Activated CD8-positive, alpha-beta memory T cell treated with anti-CD3 and anti-CD28 coated beads for 1 hour (primary cell): ENCODE data around the gene CSGALNACT2.
"Not testable (repeated sequence)": the region's sequence is repeated elsewhere in the genome, so short reads cannot be mapped to it uniquely, and the experiment has no call there.

Experiments
- DNase-seq, 2 donors: peaks; one replicate each; pipeline ENCODE4 v3.0.0-alpha.2; 2020; ENCODE audit warnings: low read depth in 1 of 2; ENCODE audit errors: extremely low read depth in 1 of 2

CSGALNACT2 gene

GRCh38 chr10:43211431-43212042 is 73.3 kb downstream of the CSGALNACT2 start:
- DNase-seq: no peak

DNA sequence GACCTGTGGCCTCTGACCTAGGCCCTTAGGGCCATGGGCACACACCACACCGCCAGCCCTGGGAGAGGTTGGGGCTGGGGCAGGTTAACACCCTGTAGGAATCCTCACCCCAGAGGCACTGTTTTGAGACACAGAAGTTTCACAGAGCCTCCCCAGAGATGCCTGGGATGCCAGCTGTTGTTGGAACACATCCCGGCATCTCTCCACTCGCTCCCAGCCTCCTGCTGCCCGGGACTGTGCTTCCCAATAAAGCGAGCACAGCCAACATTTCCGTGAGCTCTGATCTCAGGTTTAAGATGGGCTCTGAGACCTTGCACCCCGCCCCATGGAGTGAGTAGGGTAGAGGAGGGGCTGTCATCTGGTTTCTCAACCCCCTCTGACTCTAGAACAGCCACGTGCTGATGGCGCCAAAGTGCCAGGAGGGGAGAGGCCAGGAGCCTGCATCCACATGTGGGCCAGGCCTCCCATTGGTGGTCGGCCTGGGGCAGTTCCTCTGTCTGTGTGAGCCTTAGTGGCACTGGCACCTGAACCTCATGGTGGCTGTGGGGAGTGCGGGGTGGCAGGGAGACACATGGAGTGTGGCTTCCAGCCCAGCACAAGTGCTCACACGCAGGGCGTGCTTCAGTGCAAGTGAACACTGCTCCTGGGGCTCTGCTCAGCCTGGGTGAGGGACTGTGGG is 73.9 kb downstream of the CSGALNACT2 start:
- DNase-seq: no peak

GRCh38 chr10:43214071-43214955 is 76.1 kb downstream of the CSGALNACT2 start:
- no peak for DNase-seq

GRCh38 chr10:43214956-43215561 is 76.8 kb downstream of the CSGALNACT2 start:
- no peak for DNase-seq

DNA sequence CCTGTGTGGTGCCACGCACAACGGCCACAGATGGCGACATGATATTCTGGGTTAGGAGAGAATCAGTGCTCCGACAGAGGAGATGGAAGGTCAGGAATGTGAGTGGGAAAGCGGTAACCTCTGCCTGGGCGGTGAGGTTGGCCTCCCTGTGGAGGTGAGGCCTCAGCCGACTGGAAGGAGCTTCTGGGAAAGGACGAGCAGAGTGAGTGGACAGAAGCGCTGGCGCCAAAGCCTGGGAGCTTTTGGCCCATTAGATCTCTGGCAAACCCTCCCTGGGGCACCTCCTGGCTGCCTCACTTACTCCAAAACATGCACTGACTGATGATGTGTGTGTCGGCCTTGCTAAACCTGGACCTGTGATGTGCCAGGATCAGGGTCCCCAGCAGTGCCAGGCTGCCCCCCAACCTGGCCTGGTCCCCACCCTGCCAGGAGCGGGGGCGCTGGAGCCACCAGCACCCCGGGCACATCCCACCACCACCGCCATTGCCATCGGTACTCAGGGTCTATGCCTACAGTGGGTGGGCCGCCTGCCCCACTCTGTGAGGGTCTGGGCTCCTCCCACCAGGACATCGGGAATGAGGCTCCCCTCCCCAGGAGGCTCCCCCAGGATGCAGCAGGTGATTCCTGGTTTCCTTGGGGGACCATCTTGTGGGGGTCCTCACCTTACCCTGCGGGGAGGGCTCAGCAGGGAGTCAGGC is 77.7 kb downstream of the CSGALNACT2 start:
- DNase-seq: no peak

DNA sequence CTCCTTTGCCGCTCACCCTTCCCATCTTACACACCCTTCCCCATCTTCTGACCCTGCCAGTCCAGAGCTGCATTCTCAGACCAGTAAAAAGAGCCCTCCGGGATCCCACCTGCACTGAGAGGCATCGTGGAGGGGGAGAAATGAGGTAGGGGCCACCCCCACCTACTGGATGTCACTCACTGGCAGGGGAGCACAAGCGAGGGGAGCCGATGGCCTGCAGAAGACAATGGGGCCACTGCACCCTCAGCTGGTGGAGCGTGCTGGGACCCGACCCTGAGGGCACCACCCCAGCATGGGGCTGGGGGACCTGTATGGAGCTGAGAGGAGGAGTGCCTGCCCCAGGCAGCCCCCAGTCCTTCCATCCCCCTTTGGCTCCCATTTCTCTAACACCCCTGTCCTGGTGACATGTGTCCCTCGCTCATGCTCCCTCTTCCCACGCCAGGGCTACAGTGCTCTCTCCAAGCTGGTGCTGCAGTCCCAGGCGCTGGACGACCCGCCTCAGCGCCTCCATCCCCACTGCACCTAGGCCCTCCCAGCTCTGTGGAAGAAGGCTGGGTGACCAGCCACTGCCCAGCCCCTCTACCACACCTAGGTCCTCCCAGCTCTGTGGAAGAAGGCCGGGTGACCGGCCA is 78.8 kb downstream of the CSGALNACT2 start:
- no peak for DNase-seq

- DNase-seq: no peak
These were observed 79.4 kb downstream of the CSGALNACT2 start for GRCh38 chr10:43217563-43218205.

GRCh38 chr10:43218206-43218950 is 80.1 kb downstream of the CSGALNACT2 start:
- no peak for DNase-seq

DNA sequence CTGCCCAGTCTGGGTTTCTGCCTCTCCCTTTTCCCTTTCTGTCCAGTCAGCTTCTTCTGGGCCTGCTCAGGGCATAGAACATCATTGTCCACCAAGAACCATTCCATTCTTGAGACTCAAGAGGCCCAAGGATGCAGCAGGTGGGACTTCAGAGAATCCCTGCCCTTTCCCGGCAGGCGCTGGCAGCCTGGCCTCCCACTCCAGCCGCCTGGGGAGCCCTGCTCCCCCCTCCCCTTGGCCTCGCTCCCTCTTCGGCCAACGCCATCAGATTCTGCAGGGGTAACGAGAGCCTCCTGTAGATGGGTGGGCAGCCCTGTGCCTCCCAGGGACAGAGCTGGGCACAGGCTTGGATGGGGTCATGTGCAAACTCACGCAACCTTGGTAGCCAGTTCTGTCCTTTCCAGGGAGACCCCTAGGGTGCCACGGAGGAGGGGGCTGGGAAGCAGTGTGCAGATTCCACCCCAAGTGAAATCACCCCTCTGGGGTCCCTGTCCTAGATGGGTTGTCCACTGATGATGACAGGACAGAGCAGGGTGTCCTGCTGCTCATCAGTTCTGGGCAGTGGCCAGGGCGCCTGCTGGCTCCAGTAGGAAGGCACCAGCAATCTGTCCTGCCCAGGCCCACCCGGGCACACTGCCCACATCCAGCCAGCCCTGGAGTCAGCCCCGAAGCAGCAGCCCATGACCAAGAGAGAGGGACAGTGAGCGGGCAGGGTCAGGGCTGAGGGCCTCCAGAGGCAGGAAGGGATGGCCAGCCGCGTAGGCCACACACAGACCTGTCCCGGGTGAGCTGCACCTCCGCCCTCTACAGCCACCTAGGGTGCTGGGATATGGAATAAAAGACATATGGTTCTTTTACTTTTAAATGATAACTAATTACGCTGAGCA is 80.9 kb downstream of the CSGALNACT2 start:
- no peak for DNase-seq

DNA sequence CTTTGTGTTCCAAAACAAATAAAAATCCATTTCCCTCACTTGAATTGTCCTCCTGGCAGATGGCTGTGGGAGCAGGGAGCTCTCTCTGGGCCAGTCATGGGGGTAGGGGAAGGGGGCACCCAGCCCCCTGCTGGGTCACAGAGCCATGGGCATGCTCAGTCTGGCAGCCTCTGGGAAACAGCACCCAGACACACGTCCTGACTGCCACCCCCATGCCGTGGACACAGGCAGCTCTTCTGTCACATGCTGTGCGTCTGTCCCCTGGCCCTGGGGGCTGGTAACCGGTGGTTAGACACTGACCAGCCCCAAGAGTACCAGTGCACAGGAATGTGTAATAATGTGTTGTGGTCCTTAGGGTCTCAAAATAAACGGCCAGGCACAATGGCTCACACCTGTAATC is 81.6 kb downstream of the CSGALNACT2 start:
- DNase-seq: no peak

DNA sequence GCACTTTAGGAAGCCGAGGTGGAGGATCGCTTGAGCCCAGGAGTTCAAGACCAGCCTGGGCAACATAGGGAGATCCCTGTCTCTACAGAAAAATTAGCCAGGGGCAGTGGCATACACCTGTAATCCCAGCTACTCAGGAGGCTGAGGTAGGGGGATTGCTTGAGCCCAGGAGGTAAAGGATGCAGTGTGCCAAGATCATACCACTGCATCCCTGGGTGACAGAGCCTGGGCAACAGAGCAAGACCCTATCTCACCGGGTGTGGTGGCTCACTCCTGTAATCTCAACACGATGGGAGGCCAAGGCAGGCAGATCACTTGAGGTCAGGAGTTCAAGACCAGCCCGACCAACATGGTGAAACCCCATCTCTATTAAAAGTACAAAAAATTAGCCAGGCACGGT is 82.0 kb downstream of the CSGALNACT2 start:
- DNase-seq: not testable (repeated sequence)

GRCh38 chr10:43220657-43221418 is 82.6 kb downstream of the CSGALNACT2 start:
- no peak for DNase-seq

- DNase-seq: no peak
These were observed 83.4 kb downstream of the CSGALNACT2 start for GRCh38 chr10:43221419-43222209.

DNA sequence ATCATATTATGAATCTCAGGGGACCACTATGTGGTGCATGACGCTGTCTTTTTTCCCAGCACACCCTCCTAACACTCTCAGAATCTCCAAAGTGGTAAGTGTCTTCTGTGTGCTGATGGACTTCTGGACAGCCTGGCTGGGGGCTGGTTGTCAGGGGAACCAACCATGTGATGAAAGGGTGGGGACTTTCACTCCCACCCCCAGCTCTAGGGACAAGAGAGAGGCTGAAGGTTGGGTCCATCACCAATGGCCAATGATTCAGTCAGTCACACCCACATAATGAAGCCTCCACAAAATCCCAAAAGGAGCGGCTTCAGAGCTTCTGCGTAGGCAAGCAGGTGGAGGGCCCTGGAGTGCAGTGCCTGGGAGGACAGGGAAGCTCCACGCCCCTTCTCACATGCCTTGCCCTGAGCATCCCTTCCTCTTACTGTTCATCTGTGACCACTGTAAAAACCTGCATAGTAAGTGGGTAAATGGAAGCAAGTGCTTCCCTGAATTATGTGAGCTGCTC is 84.0 kb downstream of the CSGALNACT2 start:
- DNase-seq: no peak

DNA sequence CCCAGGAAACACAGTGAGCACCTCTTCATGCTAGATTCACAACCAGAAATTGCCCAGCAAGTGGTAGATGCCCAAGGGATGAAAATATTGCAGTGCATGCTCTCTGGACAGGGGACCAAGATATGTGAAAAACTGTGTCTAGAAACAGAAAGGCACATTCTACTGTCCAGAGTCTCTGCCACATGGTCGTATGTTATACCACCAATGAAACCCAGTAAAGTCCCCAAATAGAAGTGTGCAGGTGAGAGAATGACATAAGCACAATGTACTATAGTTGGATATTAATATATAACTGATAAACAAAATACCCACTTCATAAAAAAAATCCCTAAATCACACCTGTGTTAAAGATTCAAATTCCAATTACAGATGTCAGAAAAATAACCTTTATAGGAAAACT is 84.8 kb downstream of the CSGALNACT2 start:
- DNase-seq: no peak

GRCh38 chr10:43224321-43224720 is 86.1 kb downstream of the CSGALNACT2 start:
- no peak for DNase-seq
